CD1c-positive myeloid dendritic cell (primary cell): ENCODE measurements around the gene TTLL8.

ENCODE experiments used
- DNase-seq: peaks from one replicate; pipeline ENCODE4 v3.0.0-alpha.2; 2016; ENCODE audit errors: extremely low spot score

The TTLL8 gene

GRCh38 chr22:50019316-50019715 lies 38.8 kb downstream of the TTLL8 start:
- DNase-seq, result no peak

- no peak for DNase-seq
Measured at GRCh38 chr22:50018608-50019285, 39.4 kb downstream of the TTLL8 start.

- DNase-seq, result no peak
Measured at GRCh38 chr22:50017701-50018224, 40.3 kb downstream of the TTLL8 start.

- DNase-seq, result no peak
Measured at GRCh38 chr22:50016988-50017700, 41.0 kb downstream of the TTLL8 start.

- no peak for DNase-seq
Measured at GRCh38 chr22:50016308-50016987, 41.6 kb downstream of the TTLL8 start.

GRCh38 chr22:50015451-50016307 lies 42.4 kb downstream of the TTLL8 start:
- no peak for DNase-seq

GRCh38 chr22:50014655-50015401 lies 43.3 kb downstream of the TTLL8 start:
- DNase-seq, result no peak

- DNase-seq, result no peak
Measured at GRCh38 chr22:50014053-50014501, 44.0 kb downstream of the TTLL8 start.

- no peak for DNase-seq
Measured at GRCh38 chr22:50012211-50013181, 45.6 kb downstream of the TTLL8 start, which contains the start of gene IL17REL. Gene IL17REL, minus strand, starts transcription at chr22:50012765. Its CDS starts 119 bp downstream, at chr22:50012646.

GRCh38 chr22:50011447-50012210 lies 46.5 kb downstream of the TTLL8 start:
- DNase-seq, result no peak

- peak; percentile 24 for DNase-seq
Measured at GRCh38 chr22:50010676-50011446, 47.2 kb downstream of the TTLL8 start.

GRCh38 chr22:50009765-50010675 lies 48.1 kb downstream of the TTLL8 start:
- DNase-seq, result no peak

GRCh38 chr22:50009251-50009650 lies 48.8 kb downstream of the TTLL8 start:
- no peak for DNase-seq

GRCh38 chr22:50008151-50009040 lies 49.7 kb downstream of the TTLL8 start:
- no peak for DNase-seq

GRCh38 chr22:50007057-50007511 lies 51.0 kb downstream of the TTLL8 start:
- DNase-seq, result no peak

- peak; percentile 31 for DNase-seq
Measured at GRCh38 chr22:50004918-50005317, 53.2 kb downstream of the TTLL8 start.
